Vagina (tissue), 2 donors: Measurements from ENCODE around the gene CHCHD4. TPM values are rescaled to one million over a fixed set of nuclear protein-coding genes. Genes with fewer than 3 reads are reported as not detected.

Experiments
- DNase-seq, 2 donors: peaks; one replicate each; pipeline ENCODE4 v3.0.0-alpha.2; 2017; ENCODE audit errors: extremely low spot score in 2 of 2
- H3K27ac ChIP-seq: fragments of 200-600 bp; sonication (generic); one replicate; pipeline ENCODE4 v1.5.1; 2019
- H3K27me3 ChIP-seq: fragments of 200-600 bp; sonication (generic); one replicate; pipeline ENCODE4 v1.5.1; 2019
- H3K36me3 ChIP-seq, 2 donors: fragments of 200-600 bp; sonication (generic); one replicate each; pipeline ENCODE4 v1.5.1; 2017 to 2019
- H3K4me1 ChIP-seq: fragments of 200-600 bp; sonication (generic); one replicate; pipeline ENCODE4 v1.5.1; 2019
- H3K4me3 ChIP-seq, 2 donors: fragments of 200-600 bp; sonication (generic); 1 replicate in 1 of 2; 2 replicates in 1 of 2; pipeline ENCODE4 v1.5.1; 2016 to 2019
- H3K9me3 ChIP-seq: fragments of 200-600 bp; sonication (generic); one replicate; pipeline ENCODE4 v1.5.1; 2019
- CTCF ChIP-seq, 3 experiments: fragments of 450-650 bp in 2 of 3; fragments of 200-600 bp in 1 of 3; sonication (generic) in 1 of 3; IDR thresholded peaks; one replicate each; pipeline ENCODE4 v1.5.1; 2017 to 2019; ENCODE audit warnings: antibody characterized with exemption in 3 of 3, mild to moderate bottlenecking in 2 of 3, moderate library complexity in 2 of 3
- POLR2A ChIP-seq, 2 donors: fragments of 450-650 bp; IDR thresholded peaks; one replicate each; pipeline ENCODE4 v1.6.1; 2017; ENCODE audit warnings: antibody characterized with exemption in 2 of 2, mild to moderate bottlenecking in 2 of 2, moderate library complexity in 2 of 2
- POLR2AphosphoS5 ChIP-seq, 2 donors: sonication (generic); formaldehyde crosslinking; IDR thresholded peaks; one replicate each; pipeline ENCODE4 v1.9.0; 2017; ENCODE audit warnings: antibody characterized with exemption in 2 of 2, mild to moderate bottlenecking in 2 of 2, low read depth in 1 of 2; ENCODE audit not compliant: insufficient read depth in 1 of 2
- intact Hi-C: fragments of 100-400 bp; cut with DNase I; formaldehyde crosslinking; loops from one replicate; pipeline ENCODE4 v1.15.1; 2023
- total RNA-seq: library from RNA; depleted of rRNA; stranded (reverse); fragments of >200 nt; gene quantifications from one replicate; pipeline ENCODE4 v1.2.3, GENCODE V29; 2016

CHCHD4 gene
- total RNA-seq, 1 donor from 2014 or later = 10.6 TPM

GRCh38 chr3:14119651-14120050 is 5.0 kb downstream of the CHCHD4 start:
- Histone ChIP-seq H3K4me1 (peaks cover 34% of the 10 kb centered on the region), H3K4me3 (no peak overlapping the region), H3K27me3 (no peaks in the 10 kb centered on the region), H3K36me3 (peaks cover 0 to 16% of the 10 kb centered on the region in 2 donors), H3K9me3 (no peaks in the 10 kb centered on the region), H3K27ac (no peak overlapping the region)
- TF ChIP-seq POLR2AphosphoS5 (IDR thresholded peaks at IDR 0.05; ENCODE audit: insufficient read depth in 1 of 2, low read depth in 1 of 2) (no peak), POLR2A (IDR thresholded peaks at IDR 0.05) (no peak), CTCF (IDR thresholded peaks at IDR 0.05) (no peak)
- intact Hi-C loops = no loop called here
- no peak for DNase-seq

GRCh38 chr3:14118400-14119381 is 6.0 kb downstream of the CHCHD4 start:
- TF ChIP-seq CTCF (IDR thresholded peaks at IDR 0.05) (no peak), POLR2AphosphoS5 (IDR thresholded peaks at IDR 0.05; ENCODE audit: insufficient read depth in 1 of 2, low read depth in 1 of 2) (peak in 1 of 2 donors; percentile 51)
- H3K27ac ChIP-seq = peak overlapping the region; percentile 20
- peaks cover 0 to 19% of the 10 kb centered on the region in 2 donors for H3K36me3 ChIP-seq
- no peak for DNase-seq
- H3K9me3 ChIP-seq = no peaks in the 10 kb centered on the region
- H3K4me1 ChIP-seq = peaks cover 29% of the 10 kb centered on the region
- H3K27me3 ChIP-seq = no peaks in the 10 kb centered on the region
- intact Hi-C loops = no loop called here
- no peak overlapping the region for H3K4me3 ChIP-seq

GRCh38 chr3:14117468-14118399 is 6.9 kb downstream of the CHCHD4 start:
- no peak for DNase-seq
- H3K4me3 ChIP-seq = no peak overlapping the region
- H3K9me3 ChIP-seq = no peaks in the 10 kb centered on the region
- peaks cover 19% of the 10 kb centered on the region for H3K4me1 ChIP-seq
- TF ChIP-seq POLR2A (IDR thresholded peaks at IDR 0.05) (no peak), CTCF (IDR thresholded peaks at IDR 0.05) (no peak), POLR2AphosphoS5 (IDR thresholded peaks at IDR 0.05; ENCODE audit: insufficient read depth in 1 of 2, low read depth in 1 of 2) (no peak)
- no peak overlapping the region for H3K27ac ChIP-seq
- intact Hi-C loops = no loop called here
- peaks cover 0 to 19% of the 10 kb centered on the region in 2 donors for H3K36me3 ChIP-seq
- H3K27me3 ChIP-seq = no peaks in the 10 kb centered on the region

- H3K9me3 ChIP-seq = no peaks in the 10 kb centered on the region
- H3K4me3 ChIP-seq = no peak overlapping the region
- intact Hi-C loops = no loop called here
- H3K4me1 ChIP-seq = peaks cover 13% of the 10 kb centered on the region
- H3K27me3 ChIP-seq = no peaks in the 10 kb centered on the region
- no peak for DNase-seq
- TF ChIP-seq CTCF (IDR thresholded peaks at IDR 0.05) (no peak), POLR2AphosphoS5 (IDR thresholded peaks at IDR 0.05; ENCODE audit: insufficient read depth in 1 of 2, low read depth in 1 of 2) (no peak)
- H3K27ac ChIP-seq = no peak overlapping the region
- peaks cover 0 to 32% of the 10 kb centered on the region in 2 donors for H3K36me3 ChIP-seq
These were observed 10.6 kb downstream of the CHCHD4 start for GRCh38 chr3:14113965-14114635.
